HepG2 (cell line): ENCODE data around the gene CHMP1B. TPM values are rescaled to one million over a fixed set of nuclear protein-coding genes. Genes with fewer than 3 reads are reported as not detected.

Source experiments
- ATAC-seq: fragments of 200-7000 bp; cut with Tn5 transposase; 3 replicates; pipeline ENCODE4 v1.9.1; 2020; ENCODE audit warnings: mild to moderate bottlenecking, moderate library complexity
- BruUV-seq: library from RNA; stranded (reverse); fragments of 400-500 nt; replicated peaks from 2 replicates; lab custom pipeline; 2021; lab: Mats Ljungman, UMichigan
- CTCF ChIA-PET: fragments of 300-600 bp; formaldehyde crosslinking; extraction: SDS; loops from one replicate; lab custom pipeline; 2021; ENCODE audit warnings: low total read pairs, inconsistent platforms, low intra/inter-chr PET ratio; lab: Yijun Ruan, JAX
- POLR2A ChIA-PET: fragments of 350-600 bp; sonication (Branson Sonifier 250); formaldehyde crosslinking; loops from one replicate; lab custom pipeline; 2020; ENCODE audit warnings: antibody characterized with exemption, inconsistent platforms; lab: Yijun Ruan, JAX
- DNase-seq: peaks from one replicate; pipeline ENCODE4 v3.0.0-alpha.2; 2015; ENCODE audit warnings: low spot score
- FAIRE-seq: peaks from 3 replicates; lab custom pipeline; 2011; peaks lifted over from hg19 to GRCh38; lab: Jason Lieb, UNC
- H2AFZ ChIP-seq: one replicate; pipeline ENCODE4 v1.6.1; 2011; ENCODE audit warnings: low read length, inconsistent platforms
- H3K27ac ChIP-seq: fragments of 300-600 bp; 3 replicates; pipeline ENCODE4 v1.8.0; 2011; ENCODE audit warnings: mixed run types, mild to moderate bottlenecking, mixed read lengths, low read length, inconsistent platforms; ENCODE audit not compliant: insufficient read depth; ENCODE audit errors: extremely low read length
- H3K27me3 ChIP-seq, 2 experiments: fragments of 200-600 bp in 1 of 2; 2 replicates in 1 of 2; 3 replicates in 1 of 2; pipeline versions ENCODE4 v1.6.0 to v1.8.0; 2011; ENCODE audit warnings: low read length in 2 of 2, mild to moderate bottlenecking in 2 of 2, moderate library complexity in 2 of 2, inconsistent platforms in 1 of 2; ENCODE audit not compliant: insufficient read depth in 2 of 2, control insufficient read depth in 1 of 2
- H3K36me3 ChIP-seq, 2 experiments: fragments of 200-600 bp in 1 of 2; replicated peaks in 1 of 2; 2 replicates in 1 of 2; 3 replicates in 1 of 2; pipeline versions ENCODE4 v1.5.1 to v1.8.0; 2011; ENCODE audit warnings: low read length in 2 of 2, inconsistent platforms in 1 of 2; ENCODE audit not compliant: insufficient read depth in 2 of 2, control insufficient read depth in 1 of 2
- H3K4me1 ChIP-seq: 2 replicates; pipeline ENCODE4 v1.5.1; 2012; ENCODE audit warnings: low read length, inconsistent platforms; ENCODE audit not compliant: insufficient read depth
- H3K4me2 ChIP-seq: 2 replicates; pipeline ENCODE4 v1.6.0; 2011; ENCODE audit warnings: low read depth, low read length, inconsistent platforms
- H3K4me3 ChIP-seq, 3 experiments: fragments of 200-600 bp in 1 of 3; sonication (generic), shearing (Covaris generic) in 1 of 3; replicated peaks in 1 of 3; 2 replicates each; pipeline ENCODE4 v1.5.1; 2011 to 2016; ENCODE audit warnings: low read length in 3 of 3, inconsistent platforms in 2 of 3, low read depth in 2 of 3, mild to moderate bottlenecking in 2 of 3, control low read depth in 1 of 3, mixed read lengths in 1 of 3; ENCODE audit not compliant: insufficient read depth in 1 of 3
- H3K79me2 ChIP-seq: one replicate; pipeline ENCODE4 v1.6.1; 2011; ENCODE audit warnings: low read length, inconsistent platforms; ENCODE audit not compliant: insufficient read depth
- H3K9ac ChIP-seq: 2 replicates; pipeline ENCODE4 v1.6.0; 2011; ENCODE audit warnings: mild to moderate bottlenecking, low read depth, low read length, inconsistent platforms; ENCODE audit not compliant: insufficient read depth
- H3K9me3 ChIP-seq: 2 replicates; pipeline ENCODE4 v1.5.1; 2012; ENCODE audit warnings: mild to moderate bottlenecking, low read length
- H4K20me1 ChIP-seq: 2 replicates; pipeline ENCODE4 v1.6.0; 2011; ENCODE audit warnings: inconsistent platforms, mild to moderate bottlenecking, low read length, moderate library complexity; ENCODE audit not compliant: insufficient read depth
- ARNT ChIP-seq: fragments of 450-650 bp; IDR thresholded peaks from 2 replicates; pipeline ENCODE4 v1.6.1; 2017
- DR1 ChIP-seq: sonication (generic); formaldehyde crosslinking; IDR thresholded peaks from 2 replicates; pipeline ENCODE4 v1.8.0; 2021; ENCODE audit warnings: mild to moderate bottlenecking, missing genetic modification reagents, inconsistent platforms
- ESRRA ChIP-seq: sonication (generic); formaldehyde crosslinking; IDR thresholded peaks from 2 replicates; pipeline ENCODE4 v1.5.1; 2020; ENCODE audit warnings: mild to moderate bottlenecking, low read depth, missing genetic modification reagents
- GZF1 ChIP-seq: sonication (generic); formaldehyde crosslinking; IDR thresholded peaks from 2 replicates; pipeline ENCODE4 v1.5.1; 2020; ENCODE audit warnings: mild to moderate bottlenecking, missing genetic modification reagents
- HOXD1 ChIP-seq: sonication (generic); formaldehyde crosslinking; IDR thresholded peaks from 2 replicates; pipeline ENCODE4 v1.5.0; 2020; ENCODE audit warnings: missing genetic modification reagents
- KLF9 ChIP-seq: IDR thresholded peaks from 2 replicates; pipeline ENCODE4 v1.6.1; 2016; ENCODE audit warnings: low read depth
- NFE2L2 ChIP-seq: fragments of 150-350 bp; IDR thresholded peaks from 2 replicates; pipeline ENCODE4 v1.6.1; 2014; ENCODE audit warnings: low read length
- PHF21A ChIP-seq: sonication (generic); formaldehyde crosslinking; IDR thresholded peaks from 2 replicates; pipeline ENCODE4 v1.5.0; 2020; ENCODE audit warnings: mild to moderate bottlenecking, missing genetic modification reagents
- SNAI1 ChIP-seq: sonication (generic); formaldehyde crosslinking; IDR thresholded peaks from 2 replicates; pipeline ENCODE4 v1.5.0; 2020; ENCODE audit warnings: mild to moderate bottlenecking, missing genetic modification reagents, borderline replicate concordance
- ZNF260 ChIP-seq: sonication (generic); formaldehyde crosslinking; IDR thresholded peaks from 2 replicates; pipeline ENCODE4 v1.4.0; 2020; ENCODE audit warnings: missing genetic modification reagents, low read depth, mild to moderate bottlenecking, borderline replicate concordance
- ZNF329 ChIP-seq: sonication (generic); formaldehyde crosslinking; IDR thresholded peaks from 2 replicates; pipeline ENCODE4 v1.9.0; 2021; ENCODE audit warnings: low read depth, mild to moderate bottlenecking, missing genetic modification reagents
- ZNF710 ChIP-seq: sonication (generic); formaldehyde crosslinking; IDR thresholded peaks from 2 replicates; pipeline ENCODE4 v1.5.0; 2020; ENCODE audit warnings: mild to moderate bottlenecking, missing genetic modification reagents, borderline replicate concordance
- ZNF713 ChIP-seq: sonication (generic); formaldehyde crosslinking; IDR thresholded peaks from 2 replicates; pipeline ENCODE4 v1.4.0; 2020; ENCODE audit warnings: mild to moderate bottlenecking, missing genetic modification reagents
- ZNF782 ChIP-seq: sonication (generic); formaldehyde crosslinking; IDR thresholded peaks from 2 replicates; pipeline ENCODE4 v1.4.0; 2020; ENCODE audit warnings: missing genetic modification reagents, mild to moderate bottlenecking, borderline replicate concordance
- WGBS: methylation state at CpG from one replicate; pipeline ENCODE4 v1.1.6; 2017; ENCODE audit warnings: low lambda C conversion rate; 5-methylcytosine and 5-hydroxymethylcytosine counted together
- in situ Hi-C: cut with HindIII; loops from 2 replicates; pipeline ENCODE4 v1.10.0; 2017; ENCODE audit warnings: low pct_unique_long_range_greater_than_20kb; ENCODE audit not compliant: extremely low pct_ligation_motif_present
- intact Hi-C: fragments of 100-400 bp; cut with micrococcal nuclease; formaldehyde crosslinking; loops from one replicate; pipeline ENCODE4 v1.10.0; 2022; ENCODE audit not compliant: unreplicated experiment
- polyA plus RNA-seq, 8 experiments: library from polyadenylated mRNA; depleted of rRNA in 3 of 8; stranded (reverse) in 7 of 8; unstranded in 1 of 8; fragments of >200 nt; fragmentation: Illumina TruSeq in 4 of 8; extraction: Trizol in 4 of 8; gene quantifications; 2 replicates each; pipeline versions ENCODE4 v1.2.1 to v1.2.3, GENCODE V29; 2011 to 2016; ENCODE audit warnings: low read depth in 4 of 8, missing spikeins in 1 of 8, mixed read lengths in 1 of 8; ENCODE audit not compliant: insufficient read depth in 1 of 8
- total RNA-seq, 5 experiments: library from RNA; depleted of rRNA; stranded (reverse); fragments of >200 nt; fragmentation: Illumina TruSeq; extraction: Trizol; gene quantifications; 2 replicates each; pipeline ENCODE4 v1.2.3, GENCODE V29; 2016; ENCODE audit warnings: low read depth in 1 of 5
- TF ChIP-seq, protein P1 (sequence below): sonication (generic); formaldehyde crosslinking; IDR thresholded peaks from 2 replicates; pipeline ENCODE4 v1.8.0; 2022; ENCODE audit warnings: missing genetic modification reagents, mild to moderate bottlenecking, borderline replicate concordance
- TF ChIP-seq, protein P2 (sequence below): sonication (generic); formaldehyde crosslinking; IDR thresholded peaks from 2 replicates; pipeline ENCODE4 v1.9.0; 2021; ENCODE audit warnings: missing genetic modification reagents, borderline replicate concordance

The CHMP1B gene
- total and polyA plus RNA-seq, 2 of the 13 experiments (the other 11 are each of a cell fraction or from before 2014, with no cell fraction given): 18.8 to 20.2 TPM

DNA sequence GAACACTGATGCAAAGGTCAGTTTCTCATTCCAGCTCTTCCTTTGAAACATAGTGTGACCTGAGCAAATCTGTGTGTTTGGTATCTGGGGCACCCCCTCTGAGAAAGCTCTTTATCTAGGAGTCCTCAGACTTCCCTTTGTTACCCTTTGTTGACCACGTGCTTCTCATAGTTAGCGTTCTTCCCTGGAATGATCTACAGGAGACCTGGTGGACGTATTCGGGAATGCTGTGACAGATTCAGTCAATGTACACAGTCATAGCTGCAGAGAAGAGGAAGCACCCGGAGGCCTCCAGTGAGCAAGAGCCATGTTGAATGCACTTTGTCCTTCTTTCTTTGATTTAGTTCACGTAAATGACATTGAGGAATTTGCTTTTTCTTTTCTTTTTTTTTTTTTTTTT lies 10.7 kb upstream of the CHMP1B start (continued):
- TF ChIP-seq, protein P1, sequence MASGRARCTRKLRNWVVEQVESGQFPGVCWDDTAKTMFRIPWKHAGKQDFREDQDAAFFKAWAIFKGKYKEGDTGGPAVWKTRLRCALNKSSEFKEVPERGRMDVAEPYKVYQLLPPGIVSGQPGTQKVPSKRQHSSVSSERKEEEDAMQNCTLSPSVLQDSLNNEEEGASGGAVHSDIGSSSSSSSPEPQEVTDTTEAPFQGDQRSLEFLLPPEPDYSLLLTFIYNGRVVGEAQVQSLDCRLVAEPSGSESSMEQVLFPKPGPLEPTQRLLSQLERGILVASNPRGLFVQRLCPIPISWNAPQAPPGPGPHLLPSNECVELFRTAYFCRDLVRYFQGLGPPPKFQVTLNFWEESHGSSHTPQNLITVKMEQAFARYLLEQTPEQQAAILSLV (CRISPR knock-in tag): 0 out of 2 replicates have a peak, but pooled peaks have one; percentile 49
- TF ChIP-seq DR1 (CRISPR knock-in tag) (no peak), PHF21A (peak; percentile 54; the same call in 1 of the 2 replicates), ESRRA (no peak), ZNF713 (CRISPR knock-in tag) (no peak), SNAI1 (no peak), NFE2L2 (peak; percentile 23; the same call in 1 of the 2 replicates)
- TF ChIP-seq, all 625 proteins: peak for 85

DNA sequence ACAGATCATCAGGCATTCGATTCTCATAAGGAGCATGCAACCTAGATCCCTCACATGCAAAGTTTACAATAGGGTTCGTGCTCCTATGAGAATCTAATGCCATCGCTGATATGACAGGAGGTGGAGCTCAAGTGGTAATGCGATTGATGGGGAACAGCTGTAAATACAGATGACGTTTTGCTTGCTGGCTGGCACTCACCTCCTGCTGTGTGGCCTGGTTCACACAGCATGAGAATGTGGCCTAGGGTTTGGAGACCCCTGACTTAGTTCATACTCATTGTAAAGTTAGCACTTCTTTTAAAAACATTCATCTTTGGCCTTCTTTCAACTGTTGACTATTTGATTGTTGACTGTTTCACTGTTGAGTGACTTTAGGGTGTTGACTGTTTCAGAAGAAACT lies 8.7 kb upstream of the CHMP1B start:
- Histone ChIP-seq H3K4me3 (no peak overlapping the region), H3K79me2 (no peaks in the 10 kb centered on the region), H3K36me3 (no peaks in the 10 kb centered on the region), H2AFZ (no peak overlapping the region), H3K27me3 (no peaks in the 10 kb centered on the region; a peak in 1 of 5 replicates), H3K9ac (no peak overlapping the region), H3K4me2 (no peak overlapping the region), H3K9me3 (no peaks in the 10 kb centered on the region), H3K4me1 (peaks cover 22% of the 10 kb centered on the region), H3K27ac (no peak overlapping the region), H4K20me1 (no peaks in the 10 kb centered on the region)
- CTCF ChIA-PET: no interaction called here
- no TSS peak for BruUV-seq
- 79% methylated on average over 5 of the region's 5 CpGs for WGBS
- POLR2A ChIA-PET: no interaction called here
- in situ Hi-C loops (no loop called here), intact Hi-C loops (no loop called here)
- no peak for FAIRE-seq
- ATAC-seq: no peak
- no peak for DNase-seq
- no peak for TF ChIP-seq ZNF782
- TF ChIP-seq ARNT: no peak
- TF ChIP-seq GZF1 (CRISPR knock-in tag): no peak
- no peak for TF ChIP-seq KLF9 (CRISPR knock-in tag)
- TF ChIP-seq ZNF329 (CRISPR knock-in tag): no peak
- TF ChIP-seq ZNF260: no peak
- TF ChIP-seq, protein P2, sequence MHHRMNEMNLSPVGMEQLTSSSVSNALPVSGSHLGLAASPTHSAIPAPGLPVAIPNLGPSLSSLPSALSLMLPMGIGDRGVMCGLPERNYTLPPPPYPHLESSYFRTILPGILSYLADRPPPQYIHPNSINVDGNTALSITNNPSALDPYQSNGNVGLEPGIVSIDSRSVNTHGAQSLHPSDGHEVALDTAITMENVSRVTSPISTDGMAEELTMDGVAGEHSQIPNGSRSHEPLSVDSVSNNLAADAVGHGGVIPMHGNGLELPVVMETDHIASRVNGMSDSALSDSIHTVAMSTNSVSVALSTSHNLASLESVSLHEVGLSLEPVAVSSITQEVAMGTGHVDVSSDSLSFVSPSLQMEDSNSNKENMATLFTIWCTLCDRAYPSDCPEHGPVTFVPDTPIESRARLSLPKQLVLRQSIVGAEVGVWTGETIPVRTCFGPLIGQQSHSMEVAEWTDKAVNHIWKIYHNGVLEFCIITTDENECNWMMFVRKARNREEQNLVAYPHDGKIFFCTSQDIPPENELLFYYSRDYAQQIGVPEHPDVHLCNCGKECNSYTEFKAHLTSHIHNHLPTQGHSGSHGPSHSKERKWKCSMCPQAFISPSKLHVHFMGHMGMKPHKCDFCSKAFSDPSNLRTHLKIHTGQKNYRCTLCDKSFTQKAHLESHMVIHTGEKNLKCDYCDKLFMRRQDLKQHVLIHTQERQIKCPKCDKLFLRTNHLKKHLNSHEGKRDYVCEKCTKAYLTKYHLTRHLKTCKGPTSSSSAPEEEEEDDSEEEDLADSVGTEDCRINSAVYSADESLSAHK (CRISPR knock-in tag): no peak
- no peak for TF ChIP-seq HOXD1
- TF ChIP-seq ZNF710 (CRISPR knock-in tag): no peak
